ENCODE data around the gene FSTL3.

The FSTL3 gene

GRCh38 chr19:708154-709143 is 32.3 kb downstream of the FSTL3 start, which contains the start of gene PALM:
Gene PALM, plus strand, starts transcription at chr19:708935. Its CDS starts 212 bp downstream, at chr19:709147.
- H4K20me1 ChIP-seq (ENCODE audit: control insufficient read depth, insufficient read depth, low read depth, low read length) = no peaks in the 10 kb centered on the region
- H3K27me3 ChIP-seq (ENCODE audit: control insufficient read depth, low read length) = 0 out of 2 replicates have a peak, but pooled peaks cover 4% of the 10 kb centered on the region
- no peak within 1 kb of the TSS for H3K4me2 ChIP-seq (ENCODE audit: low read length)
- no peaks in the 10 kb centered on the region for H3K9me2 ChIP-seq (replicated peaks; ENCODE audit: control insufficient read depth, low read length)
- H3K9me3 ChIP-seq (ENCODE audit: control insufficient read depth, insufficient read depth, low read length) = no peaks in the 10 kb centered on the region
- H3K4me3 ChIP-seq (ENCODE audit: low read length) = no peak within 1 kb of the TSS
- no peak for TF ChIP-seq EZH2phosphoT487 (IDR thresholded peaks at IDR 0.05; ENCODE audit: borderline replicate concordance, low read length)
- TF ChIP-seq, protein P1, sequence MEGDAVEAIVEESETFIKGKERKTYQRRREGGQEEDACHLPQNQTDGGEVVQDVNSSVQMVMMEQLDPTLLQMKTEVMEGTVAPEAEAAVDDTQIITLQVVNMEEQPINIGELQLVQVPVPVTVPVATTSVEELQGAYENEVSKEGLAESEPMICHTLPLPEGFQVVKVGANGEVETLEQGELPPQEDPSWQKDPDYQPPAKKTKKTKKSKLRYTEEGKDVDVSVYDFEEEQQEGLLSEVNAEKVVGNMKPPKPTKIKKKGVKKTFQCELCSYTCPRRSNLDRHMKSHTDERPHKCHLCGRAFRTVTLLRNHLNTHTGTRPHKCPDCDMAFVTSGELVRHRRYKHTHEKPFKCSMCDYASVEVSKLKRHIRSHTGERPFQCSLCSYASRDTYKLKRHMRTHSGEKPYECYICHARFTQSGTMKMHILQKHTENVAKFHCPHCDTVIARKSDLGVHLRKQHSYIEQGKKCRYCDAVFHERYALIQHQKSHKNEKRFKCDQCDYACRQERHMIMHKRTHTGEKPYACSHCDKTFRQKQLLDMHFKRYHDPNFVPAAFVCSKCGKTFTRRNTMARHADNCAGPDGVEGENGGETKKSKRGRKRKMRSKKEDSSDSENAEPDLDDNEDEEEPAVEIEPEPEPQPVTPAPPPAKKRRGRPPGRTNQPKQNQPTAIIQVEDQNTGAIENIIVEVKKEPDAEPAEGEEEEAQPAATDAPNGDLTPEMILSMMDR (IDR thresholded peaks at IDR 0.05; ENCODE audit: low read depth, low read length, poor library complexity, severe bottlenecking) = no peak
- H3K36me3 ChIP-seq (ENCODE audit: control insufficient read depth, low read length) = no peaks in the 10 kb centered on the region
- no peak within 1 kb of the TSS for H3K27ac ChIP-seq (ENCODE audit: low read depth, low read length)
- no peaks in the 10 kb centered on the region for H3F3A ChIP-seq (ENCODE audit: control insufficient read depth, insufficient read depth)
- peaks cover 6% of the 10 kb centered on the region for H3K4me1 ChIP-seq (ENCODE audit: control insufficient read depth, low read length)
- no peaks in the 10 kb centered on the region for H3K79me2 ChIP-seq (ENCODE audit: control insufficient read depth, low read length)

DNA sequence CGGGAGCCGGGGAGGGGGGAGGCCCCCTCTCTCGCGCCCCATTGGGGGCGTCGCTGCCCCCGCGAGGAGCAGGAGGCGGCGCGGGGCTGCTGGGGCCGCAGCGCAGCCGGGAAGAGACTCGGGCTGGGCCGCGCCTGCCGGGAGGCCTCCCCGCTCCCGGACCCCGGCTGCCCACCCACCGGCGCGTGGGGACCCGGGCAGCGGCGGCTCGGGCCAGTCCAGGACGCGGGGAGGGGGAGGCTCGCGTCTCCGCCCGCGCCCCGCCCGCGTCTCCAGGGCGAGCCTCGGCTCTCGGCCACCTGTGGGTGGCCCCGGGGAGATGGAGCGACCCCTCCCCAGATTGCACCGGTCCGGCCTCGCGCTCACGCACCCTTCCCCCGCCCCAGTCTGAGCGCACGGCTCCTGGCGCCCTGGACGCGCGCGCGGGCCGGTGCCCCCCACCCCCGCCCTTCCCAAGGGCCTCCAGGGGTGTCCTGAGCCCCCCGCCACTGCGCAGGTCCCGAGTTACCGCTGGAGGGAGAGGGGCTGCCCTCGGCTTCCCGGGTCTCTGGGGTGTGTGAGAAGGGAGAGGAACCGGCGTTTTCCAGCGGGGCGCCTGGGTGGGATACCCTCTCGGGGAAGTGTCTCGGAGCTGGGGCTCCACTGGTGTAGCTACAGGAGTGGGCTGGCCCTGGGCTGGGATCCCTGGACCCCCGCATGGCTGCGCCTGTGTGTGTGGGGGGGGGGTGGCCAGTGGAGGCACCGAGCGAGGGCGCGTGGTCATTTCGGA is 33.2 kb downstream of the FSTL3 start:
- Histone ChIP-seq H3K4me1 (ENCODE audit: control insufficient read depth, low read length) (peaks cover under 1% of the 10 kb centered on the region; the same call in 1 of the 2 replicates), H3K27ac (ENCODE audit: low read depth, low read length) (no peak overlapping the region), H3K9me3 (ENCODE audit: control insufficient read depth, insufficient read depth, low read length) (no peaks in the 10 kb centered on the region), H3K36me3 (ENCODE audit: control insufficient read depth, low read length) (no peaks in the 10 kb centered on the region), H3K4me3 (ENCODE audit: low read length) (no peak overlapping the region), H3K9me2 (replicated peaks; ENCODE audit: control insufficient read depth, low read length) (no peaks in the 10 kb centered on the region), H4K20me1 (ENCODE audit: control insufficient read depth, insufficient read depth, low read depth, low read length) (no peaks in the 10 kb centered on the region), H3K27me3 (ENCODE audit: control insufficient read depth, low read length) (0 out of 2 replicates have a peak, but pooled peaks cover 4% of the 10 kb centered on the region), H3F3A (ENCODE audit: control insufficient read depth, insufficient read depth) (no peaks in the 10 kb centered on the region), H3K4me2 (ENCODE audit: low read length) (no peak overlapping the region), H3K79me2 (ENCODE audit: control insufficient read depth, low read length) (no peaks in the 10 kb centered on the region)
- TF ChIP-seq EZH2phosphoT487 (IDR thresholded peaks at IDR 0.05; ENCODE audit: borderline replicate concordance, low read length) = no peak
- TF ChIP-seq, protein P1 (IDR thresholded peaks at IDR 0.05; ENCODE audit: low read depth, low read length, poor library complexity, severe bottlenecking) = no peak

GRCh38 chr19:709965-710571 is 33.9 kb downstream of the FSTL3 start:
- no peaks in the 10 kb centered on the region for H3K9me3 ChIP-seq (ENCODE audit: control insufficient read depth, insufficient read depth, low read length)
- no peak overlapping the region for H3K4me3 ChIP-seq (ENCODE audit: low read length)
- no peaks in the 10 kb centered on the region for H3K36me3 ChIP-seq (ENCODE audit: control insufficient read depth, low read length)
- H3K9me2 ChIP-seq (replicated peaks; ENCODE audit: control insufficient read depth, low read length) = no peaks in the 10 kb centered on the region
- no peak overlapping the region for H3K4me2 ChIP-seq (ENCODE audit: low read length)
- H3K79me2 ChIP-seq (ENCODE audit: control insufficient read depth, low read length) = no peaks in the 10 kb centered on the region
- H3K27ac ChIP-seq (ENCODE audit: low read depth, low read length) = no peak overlapping the region
- H3K4me1 ChIP-seq (ENCODE audit: control insufficient read depth, low read length) = no peaks in the 10 kb centered on the region
- H3K27me3 ChIP-seq (ENCODE audit: control insufficient read depth, low read length) = 0 out of 2 replicates have a peak, but pooled peaks cover 4% of the 10 kb centered on the region
- no peaks in the 10 kb centered on the region for H4K20me1 ChIP-seq (ENCODE audit: control insufficient read depth, insufficient read depth, low read depth, low read length)
- no peaks in the 10 kb centered on the region for H3F3A ChIP-seq (ENCODE audit: control insufficient read depth, insufficient read depth)
- TF ChIP-seq, protein P1 (IDR thresholded peaks at IDR 0.05; ENCODE audit: low read depth, low read length, poor library complexity, severe bottlenecking) = no peak
- TF ChIP-seq EZH2phosphoT487 (IDR thresholded peaks at IDR 0.05; ENCODE audit: borderline replicate concordance, low read length) = no peak

Data from DOHH2 (cell line).